ELF-1 (cell line): Measurements from ENCODE around the gene GALNT11.
"Not testable (repeated sequence)": the region's sequence is repeated elsewhere in the genome, so short reads cannot be mapped to it uniquely, and the experiment has no call there.

Experiments
- DNase-seq: peaks from one replicate; pipeline ENCODE4 v3.0.0-alpha.2; 2016; ENCODE audit warnings: low read depth, low spot score

The GALNT11 gene

DNA sequence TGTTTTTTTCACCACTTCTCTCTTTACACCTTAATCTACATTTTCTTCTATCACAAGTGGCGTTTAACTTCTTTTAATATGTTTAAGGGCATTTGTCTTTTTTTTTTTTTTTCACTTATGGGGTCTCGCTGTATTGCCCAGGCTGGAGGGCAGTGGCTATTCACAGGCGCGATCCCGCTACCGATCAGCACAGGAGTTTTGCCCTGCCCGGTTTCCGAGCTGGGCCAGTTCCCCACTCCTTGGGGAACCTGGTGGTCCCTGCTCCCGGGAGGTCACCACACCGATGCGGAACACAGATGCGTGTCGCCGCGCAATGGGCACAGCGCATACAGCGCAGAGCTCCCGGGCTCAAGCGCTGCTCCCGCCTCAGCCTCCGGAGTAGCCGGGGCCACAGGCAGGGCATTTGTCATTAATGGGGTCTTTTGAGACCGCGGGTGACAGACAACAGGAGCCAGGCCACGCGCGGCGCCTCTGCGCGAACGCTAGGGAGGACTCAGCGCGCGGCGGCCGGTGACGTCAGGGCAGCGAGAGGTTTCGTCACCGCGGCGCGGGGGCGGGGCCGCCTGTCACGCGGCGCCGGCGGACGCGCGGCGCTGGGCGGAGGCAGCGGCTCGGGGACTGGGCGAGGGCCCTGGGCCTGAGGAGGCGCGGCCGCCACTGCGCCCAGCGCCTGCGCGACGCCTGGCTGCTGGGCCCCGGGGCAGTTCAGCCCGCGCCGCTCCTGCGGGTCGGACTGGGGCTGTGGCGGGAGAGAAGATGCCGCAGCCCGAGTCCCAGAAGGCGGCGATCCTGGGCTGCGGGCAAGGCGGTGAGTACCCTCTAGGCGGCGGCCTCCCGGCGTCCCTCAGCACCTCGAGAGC, at the start of gene GALNT11:
Gene GALNT11, plus strand, starts transcription at position 598 of the 860 bp plus-strand sequence. CDS start 68,554 bp downstream, outside the sequence.
- DNase-seq, result peak; percentile 86

DNA sequence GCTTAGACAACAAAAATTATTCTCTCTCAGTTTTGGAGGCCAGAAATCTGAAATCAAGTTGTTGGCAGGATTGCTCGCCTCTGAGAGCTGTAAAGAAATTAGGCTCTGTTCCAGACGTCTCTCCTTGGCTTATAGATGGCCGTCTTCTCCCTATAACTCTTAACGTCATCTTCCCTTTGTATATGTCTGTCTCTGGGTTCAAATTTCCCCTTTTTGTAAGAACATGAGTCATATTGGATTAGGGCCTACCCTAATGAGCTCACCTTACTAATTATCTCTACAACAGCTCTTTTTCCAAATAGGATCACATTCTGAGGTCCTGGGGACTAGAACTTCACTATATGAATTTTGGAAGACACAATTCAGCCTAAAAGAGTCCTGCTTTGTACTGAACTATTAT, 46.9 kb upstream of the GALNT11 start:
- DNase-seq, result no peak

GRCh38 chr7:151981223-151981622, 44.3 kb upstream of the GALNT11 start:
- no peak for DNase-seq

- DNase-seq, result no peak
These were observed 42.7 kb upstream of the GALNT11 start for GRCh38 chr7:151982806-151983205.

- peak; percentile 12 for DNase-seq
These were observed 40.9 kb upstream of the GALNT11 start for GRCh38 chr7:151984612-151985011.

DNA sequence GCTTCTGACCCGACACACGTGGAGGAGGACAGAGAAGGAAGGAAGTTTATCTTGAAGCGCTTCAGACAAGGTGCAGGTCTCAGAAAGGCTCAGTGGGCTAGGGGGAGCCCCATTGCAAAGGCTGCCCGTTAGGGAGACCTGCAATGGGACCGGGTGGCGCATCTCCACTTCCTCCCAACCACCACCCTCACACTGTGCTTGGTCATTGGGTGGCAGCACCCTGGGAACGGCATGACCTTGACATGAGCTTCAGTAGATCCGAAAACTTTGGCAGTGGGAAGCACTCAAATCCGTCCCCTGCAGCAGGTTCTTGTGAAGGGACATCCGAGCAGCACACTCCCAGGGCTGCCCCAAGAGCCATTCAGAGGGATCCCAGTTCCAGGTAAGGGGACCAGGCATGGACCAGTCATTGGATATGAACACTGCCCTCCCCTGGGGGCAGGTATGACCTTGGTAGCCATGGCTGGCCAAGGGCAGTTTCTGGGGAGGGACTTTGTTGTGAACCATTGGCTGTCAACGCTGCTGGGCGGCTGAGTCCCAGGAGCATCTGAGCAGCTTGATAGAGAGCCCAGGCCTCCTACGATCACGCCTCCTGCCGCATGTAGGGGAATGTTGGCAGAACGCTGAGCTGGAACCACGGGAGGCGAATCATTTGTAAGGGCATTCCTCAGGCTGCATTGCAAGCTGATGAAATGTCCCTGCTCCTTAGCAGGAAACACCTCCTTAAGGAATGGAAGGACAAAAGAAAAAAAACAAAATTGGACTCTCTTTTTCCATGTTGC, 37.5 kb upstream of the GALNT11 start:
- DNase-seq, result peak; percentile 52

GRCh38 chr7:151992375-151992774, 33.1 kb upstream of the GALNT11 start:
- peak; percentile 87 for DNase-seq

GRCh38 chr7:151993977-151994676, 31.3 kb upstream of the GALNT11 start:
- DNase-seq, result peak; percentile 38

GRCh38 chr7:151999424-152000090, 25.9 kb upstream of the GALNT11 start:
- DNase-seq, result no peak

GRCh38 chr7:152000191-152000590, 25.3 kb upstream of the GALNT11 start:
- no peak for DNase-seq

DNA sequence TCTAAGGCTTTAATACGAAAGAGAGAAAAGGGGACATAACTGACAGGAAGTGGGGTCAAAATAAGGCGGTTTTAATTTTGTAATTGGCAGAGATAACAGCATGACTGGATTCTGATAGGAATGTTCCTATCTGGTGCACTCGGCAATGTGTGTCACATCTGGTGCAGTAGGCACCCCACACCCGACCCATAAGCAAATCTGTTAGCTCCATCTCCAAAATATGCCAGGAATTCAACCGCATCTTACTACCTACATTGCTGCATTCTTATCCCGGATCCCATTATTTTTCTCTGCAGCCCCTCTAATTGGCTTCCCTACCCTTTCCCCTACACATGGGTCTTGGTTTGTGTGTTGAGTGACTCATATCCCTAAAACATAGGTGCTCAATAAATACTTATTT, 19.1 kb upstream of the GALNT11 start:
- no peak for DNase-seq

- DNase-seq, result no peak
These were observed 13.6 kb upstream of the GALNT11 start for GRCh38 chr7:152011860-152012259.

DNA sequence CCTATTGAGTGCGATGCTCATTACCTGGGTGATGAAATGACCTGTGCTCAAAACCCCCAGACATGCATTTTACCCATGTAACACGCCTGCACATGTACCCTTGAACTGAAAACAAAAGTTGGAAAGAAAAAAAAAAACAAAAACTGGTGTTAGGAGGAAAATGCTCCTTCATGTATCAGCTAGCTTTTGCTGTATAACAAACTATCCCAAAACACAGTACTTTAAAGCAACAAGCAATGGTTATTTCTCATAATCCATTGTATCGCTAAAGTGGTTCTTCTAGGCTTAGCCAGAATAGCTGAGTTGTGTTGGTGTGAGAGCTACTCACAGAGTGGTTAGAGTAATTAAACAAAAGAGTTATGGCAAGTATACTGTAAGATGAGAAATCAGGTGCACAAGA, 12.2 kb upstream of the GALNT11 start:
- DNase-seq, result no peak

DNA sequence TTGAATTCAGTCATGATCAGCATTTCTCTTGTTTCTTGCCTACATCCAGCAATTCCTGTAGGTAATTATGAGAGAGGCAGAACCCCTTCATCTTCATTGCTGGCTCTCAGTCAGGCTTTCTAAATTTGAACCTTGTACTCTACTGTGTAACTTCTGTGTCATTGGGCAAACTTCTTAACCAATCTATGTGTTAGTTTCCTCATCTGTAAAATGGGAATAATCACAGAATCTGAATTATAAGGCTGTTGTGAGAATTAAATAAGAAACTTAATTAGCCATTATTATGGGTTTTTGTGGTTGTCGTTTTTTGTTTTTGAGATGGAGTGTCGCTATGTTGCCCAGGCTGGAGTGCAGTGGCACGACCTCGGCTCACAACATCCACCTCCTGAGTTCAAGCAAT, 11.5 kb upstream of the GALNT11 start:
- DNase-seq, result no peak

DNA sequence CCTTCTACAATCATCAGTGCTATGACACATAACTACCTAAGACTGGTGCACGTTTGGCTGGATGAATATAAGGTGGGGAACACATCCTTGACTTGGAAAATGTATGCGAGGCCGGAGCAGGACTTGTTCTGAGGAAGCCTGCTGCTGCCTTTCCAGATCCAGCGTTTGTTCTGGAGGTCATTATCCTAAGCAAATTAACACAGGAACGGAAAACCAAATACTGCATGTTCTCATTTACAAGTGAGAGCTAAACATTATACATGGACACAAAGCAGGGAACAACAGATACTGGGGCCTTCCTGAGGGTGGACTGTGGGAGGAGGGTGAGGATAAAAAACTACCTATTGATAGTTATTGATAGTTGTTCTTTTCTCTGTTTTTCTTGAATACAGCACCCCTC, 10.8 kb upstream of the GALNT11 start:
- no peak for DNase-seq

DNA sequence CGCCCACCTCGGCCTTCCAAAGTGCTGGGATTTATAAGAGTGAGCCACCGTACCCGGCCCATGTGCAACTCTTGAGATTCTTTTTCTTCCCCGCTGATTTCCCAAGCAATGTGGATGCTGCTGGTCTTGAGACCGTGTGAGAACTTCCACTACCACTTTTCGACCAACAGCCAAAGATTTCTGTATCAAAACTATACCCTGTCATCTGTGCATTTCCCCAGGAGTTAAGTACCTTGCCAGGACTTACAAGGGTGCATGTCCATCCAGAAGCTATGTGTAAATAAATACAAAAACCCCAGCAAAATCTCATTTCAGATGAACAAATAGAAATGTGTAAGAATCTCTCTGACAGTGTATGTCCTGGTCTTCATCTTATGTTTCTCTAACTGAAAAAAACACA, 9.9 kb upstream of the GALNT11 start:
- no peak for DNase-seq

GRCh38 chr7:152016947-152017346, 8.5 kb upstream of the GALNT11 start:
- no peak for DNase-seq

DNA sequence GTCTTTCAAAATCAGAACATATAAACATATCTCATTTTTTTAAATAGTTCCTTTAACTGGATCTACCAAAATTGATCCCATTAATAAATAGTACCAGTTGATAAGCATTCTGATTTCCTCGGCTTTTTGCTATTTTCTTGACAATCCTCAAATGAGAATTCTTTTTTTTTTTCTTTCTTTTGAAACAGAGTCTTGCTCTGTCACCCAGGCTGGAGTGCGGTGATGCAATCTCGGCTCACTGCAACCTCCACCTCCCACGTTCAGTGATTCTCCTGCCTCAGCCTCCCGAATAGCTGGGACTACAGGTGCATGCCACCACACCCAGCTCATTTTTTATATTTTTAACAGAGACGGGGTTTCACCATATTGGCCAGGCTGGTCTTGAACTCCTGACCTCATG, 7.8 kb upstream of the GALNT11 start:
- not testable (repeated sequence) for DNase-seq

GRCh38 chr7:152021740-152022139, 3.7 kb upstream of the GALNT11 start:
- not testable (repeated sequence) for DNase-seq

GRCh38 chr7:152025937-152026890, 740 bp downstream of the GALNT11 start:
- peak; percentile 9 for DNase-seq
